ENCODE results near the gene SIRT6.
"Not testable (repeated sequence)": the region's sequence is repeated elsewhere in the genome, so short reads cannot be mapped to it uniquely, and the experiment has no call there.

The SIRT6 gene

GRCh38 chr19:4196009-4196408 is 13.6 kb upstream of the SIRT6 start:
- Mint-ChIP-seq H3K4me3 (no peak overlapping the region), H3K27me3 (peaks cover 35 to 79% of the 10 kb centered on the region in 2 donors)
- ATAC-seq (replicated peaks), result no peak

GRCh38 chr19:4194353-4194752 is 12.0 kb upstream of the SIRT6 start:
- no peak for DNase-seq
- no peaks in the 10 kb centered on the region for H3K9me3 Mint-ChIP-seq
- ATAC-seq (replicated peaks), result no peak
- H3K27ac Mint-ChIP-seq, result no peak overlapping the region
- H3K4me1 Mint-ChIP-seq (ENCODE audit: low read depth in 2 of 2), result peaks cover 9 to 13% of the 10 kb centered on the region in 2 donors
- peaks cover 2% of the 10 kb centered on the region for H3K36me3 Mint-ChIP-seq (ENCODE audit: insufficient read depth)
- peaks cover 35 to 66% of the 10 kb centered on the region in 2 donors for H3K27me3 Mint-ChIP-seq
- no peak overlapping the region for H3K4me3 Mint-ChIP-seq

More at GRCh38 chr19:4196009-4196408, 13.6 kb upstream of the SIRT6 start:
- Mint-ChIP-seq H3K36me3 (ENCODE audit: insufficient read depth) (peaks cover 2% of the 10 kb centered on the region), H3K4me1 (ENCODE audit: low read depth in 2 of 2) (peaks cover 9 to 13% of the 10 kb centered on the region in 2 donors), H3K9me3 (no peaks in the 10 kb centered on the region), H3K27ac (no peak overlapping the region)
- DNase-seq, result no peak

- DNase-seq; H3K36me3 Mint-ChIP-seq (ENCODE audit: insufficient read depth); H3K27ac Mint-ChIP-seq; ATAC-seq (replicated peaks); H3K9me3 Mint-ChIP-seq; H3K4me3 Mint-ChIP-seq: not testable (repeated sequence)
- peaks cover 21 to 50% of the 10 kb centered on the region in 2 donors for H3K27me3 Mint-ChIP-seq
- H3K4me1 Mint-ChIP-seq (ENCODE audit: low read depth in 2 of 2), result peaks cover 6 to 10% of the 10 kb centered on the region in 2 donors
Observed at GRCh38 chr19:4192537-4192936, 10.2 kb upstream of the SIRT6 start.

- no peak for ATAC-seq (replicated peaks)
- no peak for DNase-seq
- Mint-ChIP-seq H3K4me1 (ENCODE audit: low read depth in 2 of 2) (peaks cover 4 to 7% of the 10 kb centered on the region in 2 donors), H3K27me3 (peaks cover 6 to 24% of the 10 kb centered on the region in 2 donors), H3K9me3 (no peaks in the 10 kb centered on the region), H3K27ac (no peak overlapping the region), H3K4me3 (no peak overlapping the region), H3K36me3 (ENCODE audit: insufficient read depth) (peaks cover 6% of the 10 kb centered on the region)
Observed at GRCh38 chr19:4189641-4190040, 7.3 kb upstream of the SIRT6 start.

GRCh38 chr19:4187313-4188122 is 5.2 kb upstream of the SIRT6 start:
- no peak overlapping the region for H3K27ac Mint-ChIP-seq
- peaks cover 9% of the 10 kb centered on the region for H3K36me3 Mint-ChIP-seq (ENCODE audit: insufficient read depth)
- peaks cover 0 to 6% of the 10 kb centered on the region in 2 donors for H3K27me3 Mint-ChIP-seq
- ATAC-seq (replicated peaks), result no peak
- H3K4me3 Mint-ChIP-seq, result no peak overlapping the region
- no peaks in the 10 kb centered on the region for H3K9me3 Mint-ChIP-seq
- DNase-seq, result no peak
- H3K4me1 Mint-ChIP-seq (ENCODE audit: low read depth in 2 of 2), result peaks cover 3 to 14% of the 10 kb centered on the region in 2 donors

GRCh38 chr19:4186087-4186993 is 4.0 kb upstream of the SIRT6 start:
- peaks cover 16% of the 10 kb centered on the region for H3K36me3 Mint-ChIP-seq (ENCODE audit: insufficient read depth)
- H3K27ac Mint-ChIP-seq, result peak overlapping the region in 1 of 2 donors; percentile 39
- no peaks in the 10 kb centered on the region for H3K9me3 Mint-ChIP-seq
- peaks cover 10 to 21% of the 10 kb centered on the region in 2 donors for H3K4me1 Mint-ChIP-seq (ENCODE audit: low read depth in 2 of 2)
- H3K27me3 Mint-ChIP-seq, result peaks cover 0 to 6% of the 10 kb centered on the region in 2 donors
- ATAC-seq (replicated peaks), result peak; percentile 51
- DNase-seq, result peak; percentile 72 to 80 (median 78)
- H3K4me3 Mint-ChIP-seq, result no peak overlapping the region

- Mint-ChIP-seq H3K36me3 (ENCODE audit: insufficient read depth) (peaks cover 16% of the 10 kb centered on the region), H3K27me3 (peaks cover 0 to 6% of the 10 kb centered on the region in 2 donors), H3K9me3 (no peaks in the 10 kb centered on the region), H3K27ac (peak overlapping the region in 1 of 2 donors; percentile 39), H3K4me3 (no peak overlapping the region), H3K4me1 (ENCODE audit: low read depth in 2 of 2) (peaks cover 15 to 26% of the 10 kb centered on the region in 2 donors)
- DNase-seq (no peak), ATAC-seq (replicated peaks) (no peak)
Observed at GRCh38 chr19:4185413-4186086, 3.2 kb upstream of the SIRT6 start.

GRCh38 chr19:4184718-4185352 is 2.5 kb upstream of the SIRT6 start:
- H3K27ac Mint-ChIP-seq, result no peak overlapping the region
- no peaks in the 10 kb centered on the region for H3K9me3 Mint-ChIP-seq
- no peak for DNase-seq
- H3K27me3 Mint-ChIP-seq, result peaks cover 0 to 6% of the 10 kb centered on the region in 2 donors
- H3K4me3 Mint-ChIP-seq, result peak overlapping the region in 1 of 2 donors; percentile 51
- H3K4me1 Mint-ChIP-seq (ENCODE audit: low read depth in 2 of 2), result peaks cover 18 to 29% of the 10 kb centered on the region in 2 donors
- H3K36me3 Mint-ChIP-seq (ENCODE audit: insufficient read depth), result peaks cover 17% of the 10 kb centered on the region
- ATAC-seq (replicated peaks), result no peak

GRCh38 chr19:4183967-4184717 is 1.8 kb upstream of the SIRT6 start:
- H3K36me3 Mint-ChIP-seq (ENCODE audit: insufficient read depth), result peaks cover 22% of the 10 kb centered on the region

GRCh38 chr19:4181053-4181508 is 1.3 kb downstream of the SIRT6 start:
- Mint-ChIP-seq H3K36me3 (ENCODE audit: insufficient read depth) (peaks cover 23% of the 10 kb centered on the region), H3K9me3 (no peaks in the 10 kb centered on the region), H3K4me1 (ENCODE audit: low read depth in 2 of 2) (peaks cover 21 to 27% of the 10 kb centered on the region in 2 donors), H3K4me3 (peak overlapping the region; percentile 54 to 99), H3K27me3 (no peaks in the 10 kb centered on the region), H3K27ac (peak overlapping the region in 1 of 2 donors; percentile 68)
- DNase-seq, result no peak
- no peak for ATAC-seq (replicated peaks)

More at GRCh38 chr19:4183967-4184717, 1.8 kb upstream of the SIRT6 start:
- Mint-ChIP-seq H3K27me3 (peaks cover 0 to 6% of the 10 kb centered on the region in 2 donors), H3K27ac (no peak overlapping the region), H3K4me1 (ENCODE audit: low read depth in 2 of 2) (peaks cover 21 to 34% of the 10 kb centered on the region in 2 donors), H3K9me3 (no peaks in the 10 kb centered on the region), H3K4me3 (peak overlapping the region; percentile 9 to 51)
- DNase-seq (no peak), ATAC-seq (replicated peaks) (no peak)

- Mint-ChIP-seq H3K4me3 (peak overlapping the region in 1 of 2 donors; percentile 5), H3K9me3 (no peaks in the 10 kb centered on the region), H3K4me1 (ENCODE audit: low read depth in 2 of 2) (peaks cover 21 to 26% of the 10 kb centered on the region in 2 donors), H3K27ac (no peak overlapping the region), H3K27me3 (no peaks in the 10 kb centered on the region), H3K36me3 (ENCODE audit: insufficient read depth) (peaks cover 23% of the 10 kb centered on the region)
- ATAC-seq (replicated peaks) (no peak), DNase-seq (no peak)
Observed at GRCh38 chr19:4178990-4179389, 3.4 kb downstream of the SIRT6 start.

- Mint-ChIP-seq H3K4me1 (ENCODE audit: low read depth in 2 of 2) (peaks cover 18 to 19% of the 10 kb centered on the region in 2 donors), H3K36me3 (ENCODE audit: insufficient read depth) (peaks cover 19% of the 10 kb centered on the region), H3K9me3 (no peaks in the 10 kb centered on the region), H3K4me3 (no peak overlapping the region), H3K27ac (no peak overlapping the region), H3K27me3 (peaks cover 8 to 10% of the 10 kb centered on the region in 2 donors)
- DNase-seq, result no peak
- no peak for ATAC-seq (replicated peaks)
Observed at GRCh38 chr19:4177146-4177545, 5.2 kb downstream of the SIRT6 start.
